ENCODE measurements around the gene ST3GAL2.
A peak's percentile ranks its signal among the peaks of the same experiment; 100 is the strongest.
"Not testable (repeated sequence)": the region's sequence is repeated elsewhere in the genome, so short reads cannot be mapped to it uniquely, and the experiment has no call there.

Gene ST3GAL2

GRCh38 chr16:70413572-70413971, 25.3 kb downstream of the ST3GAL2 start:
- DNase-seq, result not testable (repeated sequence)

- DNase-seq, result no peak
Measured at GRCh38 chr16:70412385-70412784, 26.5 kb downstream of the ST3GAL2 start.

- DNase-seq, result no peak
Measured at GRCh38 chr16:70410734-70411133, 28.2 kb downstream of the ST3GAL2 start.

GRCh38 chr16:70407811-70408274, 31.1 kb downstream of the ST3GAL2 start:
- no peak for DNase-seq

GRCh38 chr16:70406104-70406503, 32.8 kb downstream of the ST3GAL2 start:
- not testable (repeated sequence) for DNase-seq

- DNase-seq, result peak; percentile 72
Measured at GRCh38 chr16:70402916-70403659, 35.8 kb downstream of the ST3GAL2 start.

GRCh38 chr16:70399951-70400350, 38.9 kb downstream of the ST3GAL2 start:
- no peak for DNase-seq

- DNase-seq, result no peak
Measured at GRCh38 chr16:70399381-70399780, 39.5 kb downstream of the ST3GAL2 start.

GRCh38 chr16:70398177-70398743, 40.6 kb downstream of the ST3GAL2 start:
- no peak for DNase-seq

GRCh38 chr16:70396246-70396904, 42.5 kb downstream of the ST3GAL2 start:
- peak; percentile 67 for DNase-seq

GRCh38 chr16:70395345-70395901, 43.5 kb downstream of the ST3GAL2 start:
- DNase-seq, result peak; percentile 46

- DNase-seq, result no peak
Measured at GRCh38 chr16:70394853-70395252, 44.0 kb downstream of the ST3GAL2 start.

GRCh38 chr16:70393662-70394061, 45.2 kb downstream of the ST3GAL2 start:
- DNase-seq, result no peak

GRCh38 chr16:70392606-70393005, 46.3 kb downstream of the ST3GAL2 start:
- no peak for DNase-seq

GRCh38 chr16:70391881-70392481, 46.9 kb downstream of the ST3GAL2 start:
- no peak for DNase-seq

GRCh38 chr16:70391446-70391845, 47.5 kb downstream of the ST3GAL2 start:
- DNase-seq, result no peak

GRCh38 chr16:70390774-70391173, 48.1 kb downstream of the ST3GAL2 start:
- no peak for DNase-seq

GRCh38 chr16:70388006-70388680, 50.8 kb downstream of the ST3GAL2 start:
- DNase-seq, result no peak

- not testable (repeated sequence) for DNase-seq
Measured at GRCh38 chr16:70386289-70386986, 52.5 kb downstream of the ST3GAL2 start.

- DNase-seq, result no peak
Measured at GRCh38 chr16:70383421-70383960, 55.4 kb downstream of the ST3GAL2 start.

GRCh38 chr16:70381604-70382342, 57.1 kb downstream of the ST3GAL2 start:
- no peak for DNase-seq
